Stimulated activated CD8-positive, alpha-beta memory T cell treated with anti-CD3 and anti-CD28 coated beads, Interleukin-4, amount 100 ng/mL, for 1 hour (primary cell): ENCODE measurements around the gene ZNF219.

Source experiments
- DNase-seq, 2 donors: peaks; one replicate each; pipeline ENCODE4 v3.0.0-alpha.2; 2020; ENCODE audit warnings: low read depth in 2 of 2, low spot score in 1 of 2

ZNF219 gene

DNA sequence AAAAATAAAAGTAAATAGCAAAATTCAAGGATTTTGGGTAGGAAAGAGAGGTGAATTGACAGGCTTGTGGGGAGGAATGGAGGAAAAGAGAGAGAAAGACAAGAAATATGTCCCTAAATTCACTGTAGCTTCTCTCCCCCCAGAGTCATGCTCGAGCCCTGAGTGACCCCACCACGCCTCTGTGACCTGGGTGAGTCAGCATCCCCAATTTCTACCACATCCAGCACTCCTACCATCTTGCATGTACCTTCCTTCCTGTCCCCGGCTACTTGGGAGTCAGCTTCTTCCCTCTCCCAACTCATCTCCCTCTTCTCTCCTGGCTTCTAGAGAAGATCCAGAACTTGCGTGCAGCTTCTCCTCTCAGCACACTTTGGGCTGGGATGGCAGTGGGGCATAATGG lies 9.8 kb downstream of the ZNF219 start:
- DNase-seq, result no peak

DNA sequence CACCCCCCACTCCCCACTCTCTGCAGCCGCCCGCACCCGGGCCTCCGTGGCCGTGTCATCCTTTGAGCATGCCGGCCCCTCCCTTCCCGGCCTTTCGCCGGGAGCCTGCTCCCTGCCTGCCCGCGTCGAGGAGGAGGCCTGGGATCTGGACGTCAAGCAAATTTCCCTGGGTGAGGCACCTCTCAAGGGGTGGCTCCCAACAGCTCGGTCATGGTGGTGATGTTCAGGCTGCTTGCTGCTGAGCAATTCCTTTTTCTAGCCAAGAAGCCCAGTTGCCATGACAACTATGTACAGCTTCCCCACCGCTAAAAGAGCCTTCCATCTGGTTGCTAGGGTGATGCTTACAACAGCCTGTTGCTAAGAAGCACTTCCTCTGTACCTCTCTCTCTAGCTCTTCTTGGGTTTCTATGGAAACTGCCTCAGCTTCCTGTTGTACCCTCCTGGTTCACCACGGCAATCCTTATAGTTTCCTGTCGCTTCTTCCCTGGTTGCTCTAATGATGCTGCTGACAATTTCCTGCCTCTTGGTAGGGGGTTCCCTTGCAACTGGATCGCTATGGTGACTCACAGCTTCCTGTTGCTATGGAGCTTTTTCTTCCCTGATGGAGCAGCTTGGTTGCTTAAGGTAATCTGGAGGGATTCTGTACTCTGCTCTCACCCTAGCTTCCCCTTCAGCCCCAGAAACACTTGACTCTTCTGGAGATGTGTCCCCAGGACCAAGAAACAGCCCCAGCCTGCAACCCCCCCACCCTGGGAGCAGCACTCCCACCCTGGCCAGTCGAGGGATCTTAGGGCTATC lies 11.0 kb downstream of the ZNF219 start:
- no peak for DNase-seq

GRCh38 chr14:21086908-21087293 lies 11.6 kb downstream of the ZNF219 start:
- DNase-seq, result no peak

GRCh38 chr14:21084998-21085853 lies 13.2 kb downstream of the ZNF219 start:
- no peak for DNase-seq

GRCh38 chr14:21084396-21084795 lies 14.1 kb downstream of the ZNF219 start:
- no peak for DNase-seq

DNA sequence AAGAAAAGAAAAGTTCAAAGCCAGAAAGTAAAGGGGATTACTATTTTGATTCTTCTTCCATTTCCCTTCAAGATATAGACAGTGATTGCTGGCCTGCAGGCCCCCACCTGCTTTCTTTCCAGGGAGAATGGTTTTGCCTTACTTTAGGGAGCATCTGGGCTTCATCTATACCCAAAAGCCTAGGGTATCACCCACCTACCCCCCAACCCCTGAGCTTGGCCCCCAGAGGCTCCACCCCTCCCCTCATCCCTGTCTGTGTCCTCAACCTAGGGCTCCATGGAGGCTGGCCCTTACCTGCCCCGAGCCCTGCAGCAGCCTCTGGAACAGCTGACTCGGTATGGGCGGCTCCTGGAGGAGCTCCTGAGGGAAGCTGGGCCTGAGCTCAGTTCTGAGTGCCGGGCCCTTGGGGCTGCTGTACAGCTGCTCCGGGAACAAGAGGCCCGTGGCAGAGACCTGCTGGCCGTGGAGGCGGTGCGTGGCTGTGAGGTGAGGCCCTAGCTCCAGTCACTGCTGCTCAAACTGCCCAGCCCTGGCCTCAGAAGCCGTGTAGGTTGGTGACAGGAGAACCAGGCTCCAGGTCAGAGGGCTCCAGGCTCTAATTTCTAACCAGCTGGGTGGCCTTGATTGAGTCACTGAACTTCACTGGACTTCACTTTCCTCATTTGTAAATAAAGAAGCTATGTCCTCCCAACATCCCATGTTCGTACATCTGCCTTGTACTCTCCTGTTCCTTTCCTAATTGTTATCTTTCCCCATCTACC lies 14.7 kb downstream of the ZNF219 start:
- DNase-seq, result no peak

GRCh38 chr14:21081521-21082142 lies 16.8 kb downstream of the ZNF219 start:
- no peak for DNase-seq

- DNase-seq, result no peak
Measured at GRCh38 chr14:21078726-21079125, 19.7 kb downstream of the ZNF219 start.

DNA sequence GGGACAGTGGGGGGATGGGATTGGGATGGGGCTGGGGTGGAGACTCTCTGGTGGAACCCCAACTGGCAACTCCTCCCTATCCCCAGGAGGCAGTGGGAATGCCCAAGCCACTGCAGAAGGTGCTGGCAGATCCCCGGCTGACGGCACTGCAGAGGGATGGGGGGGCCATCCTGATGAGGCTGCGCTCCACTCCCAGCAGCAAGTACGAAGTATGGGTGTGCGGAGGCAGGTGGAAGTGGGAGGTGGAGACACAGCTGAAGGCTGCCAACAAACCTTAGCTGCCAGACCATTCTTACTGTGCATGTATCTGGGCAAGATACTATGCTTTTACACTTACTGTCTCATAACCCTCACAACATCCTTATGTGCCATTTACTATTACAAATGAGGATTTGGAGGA lies 20.2 kb downstream of the ZNF219 start:
- no peak for DNase-seq

DNA sequence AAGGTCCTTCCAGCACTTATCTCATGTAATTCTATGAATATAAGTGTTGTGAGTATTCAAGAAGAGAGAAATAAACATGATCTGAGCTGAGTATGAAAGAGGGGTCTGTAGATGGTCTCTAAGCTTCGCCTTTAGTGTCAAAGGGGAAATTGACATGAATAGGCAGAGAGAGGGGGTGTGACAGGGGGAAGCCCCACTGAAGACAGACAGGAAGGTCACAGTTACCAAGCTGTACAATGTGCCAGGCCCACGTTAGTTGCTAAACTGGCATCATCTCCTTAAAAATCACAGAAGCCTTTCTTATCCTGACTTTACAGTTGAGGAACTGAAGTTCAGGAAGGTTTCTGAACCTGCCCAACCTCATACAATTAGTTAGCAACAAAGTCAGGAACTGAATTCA lies 20.8 kb downstream of the ZNF219 start:
- no peak for DNase-seq

DNA sequence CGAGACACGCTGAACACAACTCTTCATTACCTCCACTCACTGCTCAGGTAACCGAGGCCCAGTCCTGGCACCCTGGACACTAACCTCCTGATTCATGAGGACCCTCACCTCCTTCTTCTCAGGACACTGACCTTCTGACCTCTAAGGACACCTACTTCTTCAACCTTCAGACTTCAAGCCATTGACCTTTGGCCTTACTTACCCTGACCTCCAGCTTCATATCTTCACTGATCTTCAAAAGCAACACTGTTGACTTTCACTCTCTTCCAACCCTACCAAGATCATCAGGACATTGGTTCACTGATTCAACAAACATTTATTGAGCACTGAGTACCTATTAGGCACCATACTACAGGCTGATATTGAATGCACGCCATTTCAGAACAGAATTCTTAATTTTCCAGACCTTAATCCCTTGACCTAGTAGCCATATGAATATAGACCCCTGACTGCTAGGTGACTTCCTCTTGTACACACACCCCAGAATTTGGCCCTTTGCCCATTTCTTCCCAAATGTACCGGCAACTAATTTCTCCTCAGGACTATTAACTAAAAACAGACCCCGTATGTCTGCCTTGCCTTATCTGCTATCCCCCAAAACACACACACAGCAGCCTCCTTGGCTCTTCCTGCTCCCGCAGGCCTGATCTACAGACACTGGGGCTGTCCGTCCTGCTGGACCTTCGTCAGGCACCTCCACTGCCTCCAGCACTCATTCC lies 22.6 kb downstream of the ZNF219 start:
- no peak for DNase-seq

DNA sequence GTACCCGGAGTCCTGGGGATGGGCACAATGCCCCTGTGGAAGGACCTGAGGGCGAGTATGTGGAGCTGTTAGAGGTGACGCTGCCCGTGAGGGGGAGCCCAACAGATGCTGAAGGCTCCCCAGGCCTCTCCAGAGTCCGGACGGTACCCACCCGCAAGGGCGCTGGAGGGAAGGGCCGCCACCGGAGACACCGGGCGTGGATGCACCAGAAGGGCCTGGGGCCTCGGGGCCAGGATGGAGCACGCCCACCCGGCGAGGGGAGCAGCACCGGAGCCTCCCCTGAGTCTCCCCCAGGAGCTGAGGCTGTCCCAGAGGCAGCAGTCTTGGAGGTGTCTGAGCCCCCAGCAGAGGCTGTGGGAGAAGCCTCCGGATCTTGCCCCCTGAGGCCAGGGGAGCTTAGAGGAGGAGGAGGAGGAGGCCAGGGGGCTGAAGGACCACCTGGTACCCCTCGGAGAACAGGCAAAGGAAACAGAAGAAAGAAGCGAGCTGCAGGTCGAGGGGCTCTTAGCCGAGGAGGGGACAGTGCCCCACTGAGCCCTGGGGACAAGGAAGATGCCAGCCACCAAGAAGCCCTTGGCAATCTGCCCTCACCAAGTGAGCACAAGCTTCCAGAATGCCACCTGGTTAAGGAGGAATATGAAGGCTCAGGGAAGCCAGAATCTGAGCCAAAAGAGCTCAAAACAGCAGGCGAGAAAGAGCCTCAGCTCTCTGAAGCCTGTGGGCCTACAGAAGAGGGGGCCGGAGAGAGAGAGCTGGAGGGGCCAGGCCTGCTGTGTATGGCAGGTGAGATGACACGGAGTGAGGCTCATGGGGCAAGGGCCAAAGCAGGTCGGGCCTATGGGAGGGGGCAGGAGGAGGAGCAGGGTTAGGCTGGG lies 23.8 kb downstream of the ZNF219 start:
- no peak for DNase-seq

DNA sequence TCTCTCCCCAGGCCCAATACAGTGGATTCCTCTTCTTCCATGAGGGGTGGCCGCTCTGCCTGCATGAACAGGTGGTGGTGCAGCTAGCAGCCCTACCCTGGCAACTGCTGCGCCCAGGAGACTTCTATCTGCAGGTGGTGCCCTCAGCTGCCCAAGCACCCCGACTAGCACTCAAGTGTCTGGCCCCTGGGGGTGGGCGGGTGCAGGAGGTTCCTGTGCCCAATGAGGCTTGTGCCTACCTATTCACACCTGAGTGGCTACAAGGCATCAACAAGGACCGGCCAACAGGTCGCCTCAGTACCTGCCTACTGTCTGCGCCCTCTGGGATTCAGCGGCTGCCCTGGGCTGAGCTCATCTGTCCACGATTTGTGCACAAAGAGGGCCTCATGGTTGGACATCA lies 24.5 kb downstream of the ZNF219 start:
- no peak for DNase-seq

DNA sequence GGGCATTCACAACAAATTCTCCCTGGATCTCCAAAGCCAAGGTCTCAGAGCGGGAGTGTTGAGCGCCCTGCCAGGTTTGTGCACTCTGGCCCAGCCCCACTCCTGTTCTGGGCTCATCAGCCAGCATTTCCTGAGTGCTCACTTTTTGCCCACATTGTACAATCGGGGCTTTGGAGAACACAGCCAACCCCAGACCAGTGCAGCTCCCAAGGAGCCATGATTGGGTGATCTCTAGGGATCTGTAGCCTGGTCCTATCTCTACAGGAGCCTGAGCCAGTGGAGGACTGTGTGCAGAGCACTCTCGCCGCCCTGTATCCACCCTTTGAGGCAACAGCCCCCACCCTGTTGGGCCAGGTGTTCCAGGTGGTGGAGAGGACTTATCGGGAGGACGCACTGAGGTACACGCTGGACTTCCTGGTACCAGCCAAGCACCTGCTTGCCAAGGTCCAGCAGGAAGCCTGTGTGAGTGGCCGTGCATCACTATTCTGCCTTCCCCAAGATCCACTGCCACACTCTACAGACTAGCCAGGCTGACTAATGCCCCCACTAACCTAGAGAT lies 25.6 kb downstream of the ZNF219 start:
- no peak for DNase-seq

- no peak for DNase-seq
Measured at GRCh38 chr14:21072031-21072473, 26.4 kb downstream of the ZNF219 start.

GRCh38 chr14:21071225-21072030 lies 27.0 kb downstream of the ZNF219 start:
- no peak for DNase-seq

DNA sequence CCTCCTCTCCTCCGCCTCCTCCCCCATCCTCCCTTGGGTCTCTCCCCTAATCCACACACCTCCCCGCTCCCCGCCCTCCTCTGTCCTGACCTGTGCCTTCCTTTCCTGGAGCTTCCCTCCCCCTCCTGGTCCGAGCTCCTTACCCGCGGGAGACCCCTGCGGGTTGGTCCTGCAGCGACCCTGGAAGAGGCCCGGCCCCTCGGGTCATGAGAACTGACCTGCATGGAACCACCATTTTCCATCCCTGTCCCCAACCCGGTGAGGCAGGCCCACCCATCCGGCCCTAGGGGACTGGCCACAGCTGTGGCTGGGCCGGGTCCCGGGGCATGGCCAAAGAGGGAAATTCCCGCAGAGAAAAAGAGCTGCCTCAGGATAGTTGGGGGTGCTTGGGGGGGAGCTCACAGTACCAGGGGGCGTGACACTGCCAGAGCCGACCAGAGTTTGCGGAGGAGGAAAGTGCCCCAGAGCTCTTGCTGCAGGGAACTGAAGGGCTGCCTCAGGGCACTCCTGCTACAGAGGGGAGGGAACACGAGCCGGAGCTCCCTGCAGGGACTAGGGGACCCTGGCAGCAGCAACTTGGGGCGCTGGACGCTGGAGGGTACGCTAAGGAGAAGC lies 27.7 kb downstream of the ZNF219 start:
- no peak for DNase-seq

GRCh38 chr14:21070083-21070609 lies 28.3 kb downstream of the ZNF219 start, which contains the start of gene ARHGEF40:
TSS of gene ARHGEF40 (plus strand) at chr14:21070304. CDS start at chr14:21070397, 93 bp downstream.
- DNase-seq, result no peak
